Measurements from ENCODE around the gene PLEKHB2.
"Not testable (repeated sequence)": the region's sequence is repeated elsewhere in the genome, so short reads cannot be mapped to it uniquely, and the experiment has no call there.

Gene PLEKHB2

DNA sequence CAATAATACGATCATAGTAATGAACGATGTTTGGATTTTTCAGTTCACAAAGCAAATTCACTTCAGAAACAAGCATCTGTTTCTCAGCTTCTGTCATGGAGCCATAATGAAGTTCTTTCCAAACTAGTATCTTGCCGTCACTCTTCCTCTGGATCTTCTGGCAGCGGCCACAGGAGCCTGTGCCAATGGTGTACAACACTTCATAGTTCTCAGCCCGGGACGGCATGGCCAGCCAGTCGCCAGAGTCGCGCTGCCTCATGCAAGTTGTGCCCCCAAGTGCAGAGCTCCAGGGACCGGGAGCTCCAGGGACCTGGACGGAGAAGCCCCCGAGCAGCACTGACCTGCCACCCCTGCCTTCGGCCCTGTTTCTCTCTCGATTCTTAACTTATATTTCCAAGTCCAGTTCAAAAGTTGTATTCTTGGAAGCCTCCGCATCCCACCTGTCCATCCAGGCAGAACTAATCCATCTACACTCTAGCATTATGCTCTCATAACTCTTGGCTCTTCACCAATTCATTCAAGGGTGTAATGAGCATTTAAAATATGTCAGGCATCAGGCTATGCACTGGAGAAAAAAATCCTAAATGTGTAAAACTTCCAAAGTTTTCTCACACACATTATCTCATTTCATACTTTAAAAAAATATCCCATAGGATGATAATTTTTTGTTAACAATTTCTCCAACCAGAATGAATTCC, 73.7 kb downstream of the PLEKHB2 start:
- not testable (repeated sequence) for ATAC-seq

DNA sequence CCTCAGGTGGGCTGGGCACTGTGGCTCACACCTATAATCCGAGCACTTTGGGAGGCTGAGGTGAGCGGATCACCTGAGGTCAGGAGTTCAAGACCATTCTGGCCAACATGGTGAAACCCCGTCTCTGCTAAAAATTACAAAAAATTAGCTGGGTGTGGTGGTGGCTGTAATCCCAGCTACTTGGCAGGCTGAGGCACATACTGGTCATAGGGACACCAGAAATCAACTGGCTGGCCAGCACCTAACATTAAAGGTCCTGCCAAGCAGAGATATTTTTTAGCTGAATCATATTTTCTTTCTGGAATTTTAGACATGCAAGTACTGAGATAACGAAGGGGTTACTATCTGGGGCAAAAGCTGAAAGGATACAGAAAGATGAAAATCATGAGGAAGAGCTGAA, 76.3 kb downstream of the PLEKHB2 start:
- not testable (repeated sequence) for ATAC-seq

DNA sequence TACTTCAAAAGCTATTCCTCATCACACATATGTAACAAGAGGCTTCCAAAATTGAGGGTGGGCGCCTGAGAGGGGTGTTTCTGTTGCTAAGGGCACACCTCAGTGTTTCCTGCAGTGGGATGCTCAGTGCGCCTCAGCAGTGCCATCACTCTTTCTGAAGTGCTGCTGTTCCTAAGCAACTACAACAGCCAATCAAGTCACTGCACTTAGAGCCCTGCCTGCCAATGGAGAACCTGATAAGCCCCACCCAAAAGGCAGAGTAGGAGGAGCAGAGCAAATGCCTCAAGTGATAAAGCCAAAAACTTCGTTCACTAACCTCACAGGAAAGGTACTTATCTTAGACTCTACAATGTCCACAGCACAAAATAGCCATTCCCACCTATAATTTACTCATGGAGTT, 88.3 kb downstream of the PLEKHB2 start:
- not testable (repeated sequence) for ATAC-seq

DNA sequence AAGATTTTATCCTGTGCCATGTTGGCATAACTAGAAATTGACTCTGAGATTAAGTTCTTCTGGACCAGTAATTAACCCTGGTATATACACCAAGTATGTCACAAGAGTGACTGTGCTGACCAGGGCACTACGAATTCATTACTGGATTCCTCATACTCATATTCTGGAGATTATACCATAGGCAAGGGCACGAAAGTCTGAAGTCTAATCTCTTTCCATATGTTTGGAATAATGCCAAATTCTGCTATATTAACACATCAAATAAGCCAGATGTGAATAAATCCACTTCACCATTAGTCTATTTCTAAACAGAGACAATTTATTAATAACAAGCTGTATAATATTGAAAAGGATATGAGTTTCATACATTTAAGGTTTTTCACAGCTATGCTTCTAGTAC, 91.0 kb downstream of the PLEKHB2 start:
- ATAC-seq = not testable (repeated sequence)

Data from SK-N-SH treated with all-trans-retinoic acid at 6 μM for 48 hours (cell line).